GM06990 (cell line): ENCODE results near the gene RILPL1.
"Not testable (repeated sequence)": the region's sequence is repeated elsewhere in the genome, so short reads cannot be mapped to it uniquely, and the experiment has no call there.

Experiments used
- DNase-seq: peaks from one replicate; pipeline ENCODE4 v3.0.0-alpha.2; 2011; ENCODE audit not compliant: insufficient read length; ENCODE audit errors: extremely low read depth
- H3K27me3 ChIP-seq: replicated peaks from 2 replicates; pipeline ENCODE4 v1.6.0; 2011; ENCODE audit warnings: low read length; ENCODE audit not compliant: control insufficient read depth, insufficient read depth
- H3K36me3 ChIP-seq: 2 replicates; pipeline ENCODE4 v1.5.1; 2011; ENCODE audit warnings: low read length; ENCODE audit not compliant: control insufficient read depth, insufficient read depth
- H3K4me3 ChIP-seq: replicated peaks from 2 replicates; pipeline ENCODE4 v1.5.1; 2011; ENCODE audit warnings: low read depth, mild to moderate bottlenecking, control low read depth, low read length
- CTCF ChIP-seq: IDR thresholded peaks from 2 replicates; pipeline ENCODE4 v1.5.1; 2011; ENCODE audit warnings: low read length, control low read depth, mild to moderate bottlenecking, inconsistent platforms; ENCODE audit not compliant: insufficient read depth, poor library complexity, severe bottlenecking

RILPL1 gene

GRCh38 chr12:123494124-123494851, 39.2 kb downstream of the RILPL1 start:
- H3K4me3 ChIP-seq = no peak overlapping the region
- no peaks in the 10 kb centered on the region for H3K27me3 ChIP-seq
- no peak for TF ChIP-seq CTCF
- H3K36me3 ChIP-seq = no peaks in the 10 kb centered on the region
- no peak for DNase-seq

GRCh38 chr12:123492339-123493039, 41.0 kb downstream of the RILPL1 start:
- H3K27me3 ChIP-seq, H3K36me3 ChIP-seq, DNase-seq, H3K4me3 ChIP-seq: not testable (repeated sequence)

GRCh38 chr12:123491481-123491880, 42.0 kb downstream of the RILPL1 start:
- no peak for DNase-seq
- Histone ChIP-seq H3K27me3 (no peaks in the 10 kb centered on the region), H3K36me3 (no peaks in the 10 kb centered on the region), H3K4me3 (no peak overlapping the region)
- TF ChIP-seq CTCF = no peak

- H3K27me3 ChIP-seq = no peaks in the 10 kb centered on the region
- no peak for DNase-seq
- no peak for TF ChIP-seq CTCF
These were observed 42.5 kb downstream of the RILPL1 start for GRCh38 chr12:123491056-123491455.

GRCh38 chr12:123490089-123490488, 43.4 kb downstream of the RILPL1 start:
- DNase-seq = no peak
- Histone ChIP-seq H3K36me3 (no peaks in the 10 kb centered on the region), H3K4me3 (no peak overlapping the region), H3K27me3 (no peaks in the 10 kb centered on the region)
- TF ChIP-seq CTCF = no peak

More at GRCh38 chr12:123491056-123491455, 42.5 kb downstream of the RILPL1 start:
- Histone ChIP-seq H3K4me3 (no peak overlapping the region), H3K36me3 (no peaks in the 10 kb centered on the region)

GRCh38 chr12:123489580-123489979, 43.9 kb downstream of the RILPL1 start:
- Histone ChIP-seq H3K36me3 (no peaks in the 10 kb centered on the region), H3K27me3 (no peaks in the 10 kb centered on the region), H3K4me3 (no peak overlapping the region)
- TF ChIP-seq CTCF = no peak
- DNase-seq = no peak
